HepG2 (cell line): Measurements from ENCODE around the gene PLS1. TPM values are rescaled to one million over a fixed set of nuclear protein-coding genes. Genes with fewer than 3 reads are reported as not detected.

Source experiments
- FOXO4 ChIP-seq: sonication (generic); formaldehyde crosslinking; conservative IDR thresholded peaks from 2 replicates; pipeline ENCODE4 v1.8.1; 2023; ENCODE audit warnings: missing genetic modification reagents
- REL ChIP-seq: sonication (generic); formaldehyde crosslinking; conservative IDR thresholded peaks from 2 replicates; pipeline ENCODE4 v1.8.0; 2022; ENCODE audit warnings: mild to moderate bottlenecking, missing genetic modification reagents, moderate library complexity
- REST ChIP-seq, 2 experiments: IDR thresholded peaks; 2 replicates each; pipeline ENCODE4 v1.6.1; 2011 to 2012; ENCODE audit warnings: low read length in 2 of 2, borderline replicate concordance in 1 of 2, low read depth in 1 of 2, mild to moderate bottlenecking in 1 of 2, moderate library complexity in 1 of 2
- SPEN ChIP-seq: sonication (generic); formaldehyde crosslinking; IDR thresholded peaks from 2 replicates; pipeline ENCODE4 v1.5.1; 2020; ENCODE audit warnings: low read depth, mild to moderate bottlenecking, missing genetic modification reagents
- TEF ChIP-seq: sonication (generic); formaldehyde crosslinking; IDR thresholded peaks from 2 replicates; pipeline ENCODE4 v1.5.0; 2020; ENCODE audit warnings: missing genetic modification reagents
- THAP11 ChIP-seq: IDR thresholded peaks from 2 replicates; pipeline ENCODE4 v1.6.1; 2016; ENCODE audit warnings: missing biosample characterization, missing genetic modification reagents
- ZNF225 ChIP-seq: sonication (generic); formaldehyde crosslinking; IDR thresholded peaks from 2 replicates; pipeline ENCODE4 v1.4.0; 2020; ENCODE audit warnings: mild to moderate bottlenecking, missing genetic modification reagents
- ZNF34 ChIP-seq: sonication (generic); formaldehyde crosslinking; IDR thresholded peaks from 2 replicates; pipeline ENCODE4 v1.4.0; 2020; ENCODE audit warnings: mild to moderate bottlenecking, missing genetic modification reagents, borderline replicate concordance
- ZNF646 ChIP-seq: sonication (generic); formaldehyde crosslinking; IDR thresholded peaks from 2 replicates; pipeline ENCODE4 v1.9.0; 2021; ENCODE audit warnings: mild to moderate bottlenecking, missing genetic modification reagents
- ZNF703 ChIP-seq: sonication (generic); formaldehyde crosslinking; IDR thresholded peaks from 2 replicates; pipeline ENCODE4 v1.5.1; 2020; ENCODE audit warnings: missing genetic modification reagents, mild to moderate bottlenecking, moderate library complexity, borderline replicate concordance
- polyA plus RNA-seq, 8 experiments: library from polyadenylated mRNA; depleted of rRNA in 3 of 8; stranded (reverse) in 7 of 8; unstranded in 1 of 8; fragments of >200 nt; fragmentation: Illumina TruSeq in 4 of 8; extraction: Trizol in 4 of 8; gene quantifications; 2 replicates each; pipeline versions ENCODE4 v1.2.1 to v1.2.3, GENCODE V29; 2011 to 2016; ENCODE audit warnings: low read depth in 4 of 8, missing spikeins in 1 of 8, mixed read lengths in 1 of 8; ENCODE audit not compliant: insufficient read depth in 1 of 8
- total RNA-seq, 5 experiments: library from RNA; depleted of rRNA; stranded (reverse); fragments of >200 nt; fragmentation: Illumina TruSeq; extraction: Trizol; gene quantifications; 2 replicates each; pipeline ENCODE4 v1.2.3, GENCODE V29; 2016; ENCODE audit warnings: low read depth in 1 of 5
- TF ChIP-seq, protein P1 (sequence below): sonication (generic); formaldehyde crosslinking; IDR thresholded peaks from 2 replicates; pipeline ENCODE4 v1.4.0; 2020; ENCODE audit warnings: missing genetic modification reagents

PLS1 gene
- total and polyA plus RNA-seq, 2 of the 13 experiments (the other 11 are each of a cell fraction or from before 2014, with no cell fraction given): 11.2 to 21.1 TPM

DNA sequence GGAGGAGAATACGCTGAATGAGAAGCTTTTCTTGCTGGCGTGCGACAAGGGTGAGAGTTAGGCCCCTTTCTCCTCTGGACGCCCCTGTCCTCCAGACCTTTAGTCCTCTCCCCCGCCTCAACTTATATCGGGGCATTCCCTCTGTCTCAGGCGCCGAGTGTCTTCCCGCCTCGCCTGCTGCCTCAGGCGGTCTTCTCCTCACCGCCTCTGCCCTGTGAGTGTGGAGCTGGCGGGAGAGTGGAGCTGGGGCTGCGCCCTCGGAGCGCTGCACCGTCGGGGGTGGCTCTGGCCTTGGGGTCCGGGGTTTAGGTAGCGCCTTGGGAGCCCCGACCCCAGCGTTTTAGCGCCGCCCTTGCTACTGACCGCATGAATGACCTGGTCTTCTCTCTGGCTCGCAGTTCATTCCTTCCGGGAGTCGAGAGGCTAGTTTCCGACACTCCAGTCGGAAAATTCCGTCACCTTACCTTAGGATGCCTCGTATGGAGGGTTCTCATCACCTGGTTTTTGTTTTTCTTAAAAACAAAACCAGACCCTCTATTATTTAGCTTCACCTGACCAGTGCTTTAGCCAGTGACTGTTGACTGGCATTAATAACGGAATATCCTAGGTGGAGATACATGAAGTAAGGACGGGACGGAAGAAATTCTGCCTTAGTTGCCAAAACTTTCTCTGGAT lies 128.6 kb downstream of the PLS1 start (continued):
- 0 out of 2 replicates have a peak, but pooled peaks have one; percentile 77 for TF ChIP-seq FOXO4 (CRISPR knock-in tag)
- TF ChIP-seq ZNF34 (CRISPR knock-in tag): no peak
- TF ChIP-seq SPEN (CRISPR knock-in tag): 0 out of 2 replicates have a peak, but pooled peaks have one; percentile 27
- TF ChIP-seq TEF (CRISPR knock-in tag): 0 out of 2 replicates have a peak, but pooled peaks have one; percentile 26
- peak in 1 of 2 experiments; percentile 43; a peak in 1 of 4 replicates for TF ChIP-seq REST (IDR thresholded peaks at IDR 0.05; ENCODE audit: borderline replicate concordance in 1 of 2, low read depth in 1 of 2, low read length in 2 of 2)
- TF ChIP-seq, protein P1, sequence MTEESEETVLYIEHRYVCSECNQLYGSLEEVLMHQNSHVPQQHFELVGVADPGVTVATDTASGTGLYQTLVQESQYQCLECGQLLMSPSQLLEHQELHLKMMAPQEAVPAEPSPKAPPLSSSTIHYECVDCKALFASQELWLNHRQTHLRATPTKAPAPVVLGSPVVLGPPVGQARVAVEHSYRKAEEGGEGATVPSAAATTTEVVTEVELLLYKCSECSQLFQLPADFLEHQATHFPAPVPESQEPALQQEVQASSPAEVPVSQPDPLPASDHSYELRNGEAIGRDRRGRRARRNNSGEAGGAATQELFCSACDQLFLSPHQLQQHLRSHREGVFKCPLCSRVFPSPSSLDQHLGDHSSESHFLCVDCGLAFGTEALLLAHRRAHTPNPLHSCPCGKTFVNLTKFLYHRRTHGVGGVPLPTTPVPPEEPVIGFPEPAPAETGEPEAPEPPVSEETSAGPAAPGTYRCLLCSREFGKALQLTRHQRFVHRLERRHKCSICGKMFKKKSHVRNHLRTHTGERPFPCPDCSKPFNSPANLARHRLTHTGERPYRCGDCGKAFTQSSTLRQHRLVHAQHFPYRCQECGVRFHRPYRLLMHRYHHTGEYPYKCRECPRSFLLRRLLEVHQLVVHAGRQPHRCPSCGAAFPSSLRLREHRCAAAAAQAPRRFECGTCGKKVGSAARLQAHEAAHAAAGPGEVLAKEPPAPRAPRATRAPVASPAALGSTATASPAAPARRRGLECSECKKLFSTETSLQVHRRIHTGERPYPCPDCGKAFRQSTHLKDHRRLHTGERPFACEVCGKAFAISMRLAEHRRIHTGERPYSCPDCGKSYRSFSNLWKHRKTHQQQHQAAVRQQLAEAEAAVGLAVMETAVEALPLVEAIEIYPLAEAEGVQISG (CRISPR knock-in tag): 0 out of 2 replicates have a peak, but pooled peaks have one; percentile 19
- TF ChIP-seq REL (CRISPR knock-in tag): no peak
- no peak for TF ChIP-seq ZNF646 (CRISPR knock-in tag)
- TF ChIP-seq ZNF703: no peak
- TF ChIP-seq THAP11 (CRISPR knock-in tag): peak; percentile 9
- TF ChIP-seq ZNF225: peak; percentile 84; the same call in 1 of the 2 replicates
